K562 (cell line): ENCODE measurements around the gene ZNF362. TPM values are rescaled to one million over a fixed set of nuclear protein-coding genes. Genes with fewer than 3 reads are reported as not detected.

Experiments used
- ATAC-seq: fragments of 200-7000 bp; cut with Tn5 transposase; 3 replicates; pipeline ENCODE4 v1.9.1; 2020; ENCODE audit warnings: moderate library complexity
- BruUV-seq: library from RNA; stranded (reverse); fragments of 400-500 nt; replicated peaks from 2 replicates; lab custom pipeline; 2021; lab: Mats Ljungman, UMichigan
- CTCF ChIA-PET: fragments of 300-600 bp; formaldehyde crosslinking; extraction: SDS; loops from one replicate; lab custom pipeline; 2021; ENCODE audit warnings: low intra/inter-chr PET ratio; lab: Yijun Ruan, JAX
- POLR2A ChIA-PET: fragments of 300-600, 350-650 bp; sonication (Branson Sonifier 250); formaldehyde crosslinking; extraction: SDS; loops from one replicate; lab custom pipeline; 2021; ENCODE audit warnings: antibody characterized with exemption, inconsistent platforms; lab: Yijun Ruan, JAX
- DNase-seq, 4 experiments: peaks; one replicate each; pipeline versions ENCODE4 v3.0.0 to v3.0.0-alpha.2; 2011 to 2018; ENCODE audit warnings: low spot score in 3 of 4, mixed read lengths in 3 of 4; ENCODE audit errors: extremely low read depth in 1 of 4
- FAIRE-seq: peaks from 2 replicates; lab custom pipeline; 2011; peaks lifted over from hg19 to GRCh38; lab: Jason Lieb, UNC
- H2AFZ ChIP-seq: 2 replicates; pipeline ENCODE4 v1.6.0; 2011; ENCODE audit warnings: low read depth, low read length, control low read depth, inconsistent platforms
- H3K27ac ChIP-seq: fragments of 200-600 bp; 3 replicates; pipeline ENCODE4 v1.8.0; 2011; ENCODE audit warnings: low read depth, mild to moderate bottlenecking, control low read depth, inconsistent platforms, low read length, moderate library complexity, mixed read lengths; ENCODE audit errors: extremely low read depth
- H3K27me3 ChIP-seq, 2 experiments: fragments of 300-600 bp in 1 of 2; 2 replicates in 1 of 2; 3 replicates in 1 of 2; pipeline versions ENCODE4 v1.6.0 to v1.8.0; 2011; ENCODE audit warnings: inconsistent platforms in 2 of 2, low read length in 2 of 2, mild to moderate bottlenecking in 1 of 2, mixed read lengths in 1 of 2, moderate library complexity in 1 of 2; ENCODE audit not compliant: control insufficient read depth in 2 of 2, insufficient read depth in 2 of 2
- H3K36me3 ChIP-seq: fragments of 300-600 bp; 3 replicates; pipeline ENCODE4 v1.8.0; 2011; ENCODE audit warnings: mild to moderate bottlenecking, low read length, inconsistent platforms; ENCODE audit not compliant: control insufficient read depth, insufficient read depth
- H3K4me1 ChIP-seq, 2 experiments: fragments of 200-600 bp in 1 of 2; replicated peaks in 1 of 2; 2 replicates in 1 of 2; 3 replicates in 1 of 2; pipeline versions ENCODE4 v1.5.1 to v1.8.0; 2011; ENCODE audit warnings: inconsistent platforms in 2 of 2, low read length in 2 of 2, mild to moderate bottlenecking in 1 of 2, mixed read lengths in 1 of 2, moderate library complexity in 1 of 2; ENCODE audit not compliant: control insufficient read depth in 2 of 2, insufficient read depth in 2 of 2
- H3K4me2 ChIP-seq: 2 replicates; pipeline ENCODE4 v1.6.1; 2011; ENCODE audit warnings: low read length, control low read depth, inconsistent platforms, mixed read lengths; ENCODE audit not compliant: insufficient read depth
- H3K4me3 ChIP-seq: fragments of 200-600 bp; sonication (generic), shearing (Covaris generic); 2 replicates; pipeline ENCODE4 v1.5.1; 2016; ENCODE audit warnings: control low read depth, inconsistent platforms
- H3K79me2 ChIP-seq: fragments of 200-600 bp; 3 replicates; pipeline ENCODE4 v1.8.0; 2011; ENCODE audit warnings: low read length, inconsistent platforms; ENCODE audit not compliant: control insufficient read depth, insufficient read depth
- H3K9ac ChIP-seq, 2 experiments: 2 replicates each; pipeline versions ENCODE4 v1.6.0 to v1.6.1; 2011; ENCODE audit warnings: low read depth in 2 of 2, low read length in 2 of 2, control low read depth in 1 of 2, inconsistent platforms in 1 of 2, mild to moderate bottlenecking in 1 of 2, mixed read lengths in 1 of 2; ENCODE audit not compliant: insufficient read depth in 1 of 2
- H3K9me1 ChIP-seq: one replicate; pipeline ENCODE4 v1.6.0; 2011; ENCODE audit warnings: inconsistent platforms, mild to moderate bottlenecking, low read length, moderate library complexity; ENCODE audit not compliant: control insufficient read depth, insufficient read depth
- H3K9me3 ChIP-seq: replicated peaks from 2 replicates; pipeline ENCODE4 v1.5.1; 2011; ENCODE audit warnings: low read depth, low read length, inconsistent platforms; ENCODE audit not compliant: control insufficient read depth, insufficient read depth
- H4K20me1 ChIP-seq: replicated peaks from 2 replicates; pipeline ENCODE4 v1.6.1; 2011; ENCODE audit warnings: low read length, inconsistent platforms, mixed read lengths; ENCODE audit not compliant: control insufficient read depth, insufficient read depth
- CEBPG ChIP-seq, 3 experiments: fragments of 200-800 bp in 1 of 3; sonication (Bioruptor generic) in 1 of 3; sonication (generic) in 1 of 3; formaldehyde crosslinking in 1 of 3; IDR thresholded peaks in 2 of 3; conservative IDR thresholded peaks in 1 of 3; 2 replicates each; pipeline versions ENCODE4 v1.6.1 to v1.8.0; 2016 to 2022; ENCODE audit warnings: missing compliant biosample characterization in 2 of 3, missing genetic modification characterization in 2 of 3, mild to moderate bottlenecking in 1 of 3, missing genetic modification reagents in 1 of 3
- EHMT2 ChIP-seq: fragments of 450-650 bp; IDR thresholded peaks from 2 replicates; pipeline ENCODE4 v1.6.1; 2018; ENCODE audit warnings: antibody characterized with exemption
- MAZ ChIP-seq, 2 experiments: fragments of 450-650 bp in 1 of 2; sonication (generic) in 1 of 2; formaldehyde crosslinking; IDR thresholded peaks in 1 of 2; conservative IDR thresholded peaks in 1 of 2; 2 replicates each; pipeline versions ENCODE4 v1.4.0 to v1.5.0; 2020; ENCODE audit warnings: mild to moderate bottlenecking in 1 of 2, missing genetic modification reagents in 1 of 2
- NR3C1 ChIP-seq: sonication (generic); formaldehyde crosslinking; IDR thresholded peaks from 2 replicates; pipeline ENCODE4 v1.8.1; 2022; ENCODE audit warnings: missing genetic modification reagents
- PRDM10 ChIP-seq: fragments of 450-650 bp; IDR thresholded peaks from 2 replicates; pipeline ENCODE4 v1.6.1; 2018; ENCODE audit not compliant: partially characterized antibody
- VEZF1 ChIP-seq: fragments of 200-800 bp; sonication (Bioruptor generic); IDR thresholded peaks from 2 replicates; pipeline ENCODE4 v1.6.1; 2017; ENCODE audit warnings: missing genetic modification characterization, missing compliant biosample characterization
- ZBTB43 ChIP-seq: sonication (generic); formaldehyde crosslinking; IDR thresholded peaks from 2 replicates; pipeline ENCODE4 v1.8.0; 2023; ENCODE audit warnings: mild to moderate bottlenecking, missing genetic modification reagents
- ZNF79 ChIP-seq: fragments of 250-450 bp; sonication (Bioruptor Pico); IDR thresholded peaks from 2 replicates; pipeline ENCODE4 v1.4.0; 2020; ENCODE audit warnings: low read depth, mild to moderate bottlenecking, moderate library complexity
- WGBS: fragments of 100-300 bp; shearing (Covaris generic); methylation state at CpG from one replicate; pipeline ENCODE4 v1.1.6; 2016; ENCODE audit warnings: low coverage, mixed read lengths; ENCODE audit not compliant: insufficient coverage; ENCODE audit errors: missing lambda C conversion rate; 5-methylcytosine and 5-hydroxymethylcytosine counted together
- in situ Hi-C: fragments of 300-500 bp; cut with MboI; formaldehyde crosslinking; loops from 4 replicates; pipeline ENCODE4 v1.15.0; 2018; ENCODE audit warnings: inconsistent platforms, mixed read lengths
- intact Hi-C: fragments of 100-400 bp; cut with micrococcal nuclease; formaldehyde crosslinking; loops from 2 replicates; pipeline ENCODE4 v1.14.2; 2022
- polyA plus RNA-seq, 8 experiments: library from polyadenylated mRNA; depleted of rRNA in 4 of 8; stranded (reverse) in 5 of 8; unstranded in 3 of 8; fragments of >200 nt; fragmentation: Nextera tagmentation in 2 of 8; fragmentation: Illumina TruSeq in 1 of 8; extraction: Ambion mirVana in 2 of 8; extraction: Trizol in 1 of 8; gene quantifications; 2 replicates each; pipeline versions ENCODE4 v1.2.1 to v1.2.3, GENCODE V29; 2011 to 2014; ENCODE audit warnings: inconsistent platforms in 1 of 8, missing spikeins in 1 of 8
- total RNA-seq, 7 experiments: library from RNA; depleted of rRNA in 6 of 7; stranded (reverse); fragments of >200 nt in 6 of 7; fragmentation: Illumina TruSeq in 2 of 7; extraction: Trizol in 2 of 7; gene quantifications; 2 replicates each; pipeline versions ENCODE4 v1.2.1 to v1.2.3, GENCODE V29; 2011 to 2021; ENCODE audit warnings: low replicate concordance in 1 of 7

Gene ZNF362
- total and polyA plus RNA-seq, 9 of the 15 experiments (the other 6 are each of a cell fraction or from before 2014, with no cell fraction given) = 0.01 to 1.1 (median 0.35) TPM; not detected in 1

- no peak for TF ChIP-seq EHMT2
- TF ChIP-seq PRDM10 = no peak
- no peak for TF ChIP-seq ZBTB43 (CRISPR knock-in tag)
- TF ChIP-seq ZNF79 (CRISPR knock-in tag) = no peak
These were observed 43.3 kb downstream of the ZNF362 start (continued) for GRCh38 chr1:33299461-33300155.

GRCh38 chr1:33300673-33301072 is 44.4 kb downstream of the ZNF362 start:
- FAIRE-seq (no peak), ATAC-seq (no peak), DNase-seq (no peak)
- Histone ChIP-seq H3K4me3 (no peak overlapping the region), H3K9ac (no peak overlapping the region), H2AFZ (no peak overlapping the region), H3K4me1 (peaks cover 0 to 4% of the 10 kb centered on the region in 2 experiments; a peak in 1 of 5 replicates), H3K27ac (no peak overlapping the region), H3K9me3 (no peaks in the 10 kb centered on the region), H3K9me1 (no peaks in the 10 kb centered on the region), H3K36me3 (no peaks in the 10 kb centered on the region), H3K4me2 (no peak overlapping the region), H3K79me2 (no peaks in the 10 kb centered on the region), H4K20me1 (no peaks in the 10 kb centered on the region), H3K27me3 (peaks cover 6 to 42% of the 10 kb centered on the region in 2 experiments; a peak in 4 of 5 replicates)
- 4% methylated on average over 5 of the region's 5 CpGs for WGBS
- ChIA-PET CTCF (no interaction called here), POLR2A (interaction anchor here (0.6 kb wide), 3 partner anchors 64 to 155 kb away, joined by 3 to 5 read pairs (median 3); no protein-coding TSS in a partner anchor)
- BruUV-seq = no TSS peak
- in situ Hi-C loops = no loop called here
- no peak for TF ChIP-seq CEBPG (CRISPR knock-in tag; IDR thresholded peaks at IDR 0.05)
- peak in 1 of 2 experiments; percentile 42; a peak in 1 of 4 replicates for TF ChIP-seq CEBPG (tag; conservative IDR thresholded peaks at IDR 0.05 in 1 of 2, IDR thresholded peaks at IDR 0.05 in 1 of 2)
- peak; percentile 10; the same call in 1 of the 2 replicates for TF ChIP-seq VEZF1 (CRISPR knock-in tag)
- no peak for TF ChIP-seq NR3C1 (CRISPR knock-in tag)
- no peak for TF ChIP-seq MAZ (CRISPR knock-in tag; conservative IDR thresholded peaks at IDR 0.05 in 1 of 2, IDR thresholded peaks at IDR 0.05 in 1 of 2)
- intact Hi-C loops = no loop called here
